Activated CD4-positive, alpha-beta T cell treated with anti-CD3 and anti-CD28 coated beads, Interleukin-2, amount 50 U/mL, for 24 hours (primary cell): ENCODE measurements around the gene ARID5A.
"Not testable (repeated sequence)": the region's sequence is repeated elsewhere in the genome, so short reads cannot be mapped to it uniquely, and the experiment has no call there.

ENCODE experiments used
- DNase-seq, 2 donors: peaks; one replicate each; pipeline ENCODE4 v3.0.0-alpha.2; 2020; ENCODE audit warnings: low read depth in 1 of 2, low spot score in 1 of 2

ARID5A gene

DNA sequence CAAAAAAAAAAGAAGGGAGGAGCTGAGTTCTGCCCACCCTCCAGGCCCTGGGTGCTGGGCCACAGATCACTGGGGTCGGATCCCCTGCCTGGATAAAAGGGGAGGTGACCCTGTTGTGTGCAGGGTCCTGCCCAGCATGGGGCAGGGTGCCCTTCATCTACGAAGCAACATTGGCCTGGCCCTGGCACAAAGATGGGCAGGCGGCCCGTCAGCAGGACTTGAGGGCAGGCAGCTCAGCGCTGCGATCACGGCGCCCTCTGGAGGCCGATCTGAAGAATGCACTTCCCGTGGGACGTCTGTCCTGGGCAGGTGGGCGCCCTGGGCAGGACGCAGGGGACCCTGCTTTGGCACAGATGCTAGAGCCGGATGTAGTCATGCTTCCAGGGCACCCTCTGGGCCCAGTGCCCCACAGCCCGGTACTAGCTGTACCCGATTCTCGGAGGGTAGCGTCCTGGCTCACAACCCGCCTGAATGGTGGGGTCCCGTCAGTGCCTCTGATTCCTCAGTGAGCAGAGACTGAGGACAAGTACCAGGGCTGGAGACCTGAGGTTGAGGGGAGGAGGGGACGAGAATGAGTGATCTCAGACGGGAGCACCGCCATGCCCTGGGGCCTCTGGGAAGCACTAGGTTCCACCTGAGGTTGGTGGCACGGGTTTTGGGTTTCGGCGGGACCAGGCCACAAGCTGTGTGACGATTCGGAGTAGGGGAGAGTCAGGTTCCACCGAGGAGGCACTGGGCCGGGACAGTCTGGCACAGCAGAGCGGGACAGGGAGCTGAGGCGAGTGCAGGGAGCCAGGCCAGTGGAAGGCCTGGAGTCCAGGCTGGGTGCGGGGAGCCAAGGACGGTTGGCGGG is 18.0 kb downstream of the ARID5A start:
- DNase-seq = peak; percentile 27 to 60

DNA sequence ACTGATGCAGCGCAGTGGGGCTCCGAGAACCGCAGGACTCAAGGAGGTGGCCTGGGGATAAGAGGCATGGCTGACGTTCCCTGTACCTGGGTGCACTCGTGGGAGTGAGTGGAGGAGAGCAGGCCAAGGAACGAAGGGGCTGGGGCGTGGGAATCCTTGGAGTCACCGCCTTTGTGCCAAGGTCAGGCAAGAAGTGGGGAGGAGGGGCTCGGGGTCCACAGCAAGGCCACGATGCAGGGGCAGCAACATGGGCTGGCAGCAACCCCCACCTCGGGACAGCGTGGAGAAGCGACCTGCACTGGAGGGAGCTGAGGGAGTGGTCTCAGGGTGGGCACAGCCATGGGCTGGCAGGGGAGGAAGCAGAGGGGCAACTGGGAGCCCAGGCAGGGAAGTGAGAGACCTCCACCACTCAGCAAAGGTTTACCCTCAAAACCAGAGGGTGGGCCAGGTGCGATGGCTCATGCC is 18.6 kb downstream of the ARID5A start:
- DNase-seq = no peak

DNA sequence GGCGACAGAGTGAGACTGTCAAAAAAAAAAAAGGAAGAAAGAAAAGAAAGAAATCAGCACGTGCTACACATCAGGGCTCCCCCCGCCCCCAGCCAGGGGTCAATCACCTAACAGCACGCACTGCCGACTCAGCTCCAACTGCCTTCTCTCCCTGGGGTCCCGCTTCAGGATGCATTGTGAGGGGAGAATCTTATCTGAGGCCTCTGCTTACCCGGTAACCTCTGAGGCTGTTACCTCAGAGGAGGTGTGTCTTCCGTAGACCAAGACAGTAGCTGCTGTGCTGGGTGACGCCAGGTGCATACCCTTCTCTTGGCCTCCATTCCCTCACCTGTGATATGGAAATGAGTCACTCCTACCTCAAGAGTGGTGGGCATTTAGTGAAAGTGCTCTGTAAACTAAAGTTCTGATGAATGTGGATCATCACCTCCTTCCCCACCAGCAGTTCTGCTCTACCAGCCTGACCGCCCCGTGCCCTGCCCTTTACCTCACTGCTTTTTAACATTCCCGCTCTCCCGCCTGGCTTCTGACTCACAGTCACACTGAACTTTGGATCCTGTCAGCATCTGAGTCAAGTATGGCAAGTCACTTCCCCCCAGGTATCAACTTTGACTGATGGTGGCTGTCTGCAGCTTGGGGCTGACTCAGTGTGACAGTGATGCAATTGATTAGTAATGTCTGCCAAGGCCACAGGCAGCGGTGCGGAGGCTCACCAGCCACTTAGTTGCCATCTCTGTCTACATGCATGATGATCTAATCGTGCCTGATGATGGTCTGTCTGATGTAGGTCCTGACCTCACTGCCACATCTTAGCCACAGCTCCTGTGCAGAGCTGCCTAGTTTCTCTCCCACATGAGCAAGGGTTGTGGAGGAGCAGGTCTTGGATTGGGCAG is 20.1 kb downstream of the ARID5A start:
- peak in 1 of 2 donors; percentile 51 for DNase-seq

DNA sequence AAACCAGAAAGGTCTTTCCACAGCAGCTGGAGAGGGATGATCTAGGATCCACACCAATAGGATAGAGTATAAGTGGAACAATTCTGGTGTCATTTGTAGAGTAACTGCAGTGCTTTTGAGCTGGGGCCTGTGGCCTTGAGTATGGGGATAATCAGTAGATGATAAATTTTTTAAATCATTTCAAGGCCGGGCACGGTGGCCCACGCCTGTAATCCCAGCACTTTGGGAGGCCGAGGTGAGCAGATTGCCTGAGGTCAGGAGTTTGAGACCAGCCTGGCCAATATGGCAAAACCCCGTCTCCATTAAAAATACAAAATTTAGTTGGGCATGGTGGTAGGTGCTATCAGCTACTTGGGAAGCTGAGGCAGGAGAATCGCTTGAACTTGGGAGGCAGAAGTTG is 20.9 kb downstream of the ARID5A start:
- not testable (repeated sequence) for DNase-seq

DNA sequence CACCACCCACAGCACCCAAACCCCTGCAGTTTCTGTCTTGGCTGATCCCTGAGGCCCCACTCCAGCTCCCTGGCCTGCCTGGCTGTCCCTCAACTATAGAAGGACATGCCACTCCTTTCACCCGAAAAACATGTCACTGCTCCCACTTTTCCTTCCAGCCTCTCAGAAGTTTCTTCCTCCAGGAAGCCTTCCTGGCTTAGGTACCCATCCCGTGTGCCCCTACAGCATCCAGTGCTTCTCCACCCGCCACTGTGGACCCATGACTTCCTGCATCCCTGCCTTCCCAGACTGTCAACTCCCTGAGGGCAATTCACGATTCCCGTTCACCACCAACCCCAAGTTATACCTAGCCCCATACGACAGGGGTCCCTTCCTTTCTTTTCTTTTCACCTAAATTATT is 21.5 kb downstream of the ARID5A start:
- DNase-seq = no peak

- no peak for DNase-seq
Observed at GRCh38 chr2:96558485-96558884, 21.9 kb downstream of the ARID5A start.

DNA sequence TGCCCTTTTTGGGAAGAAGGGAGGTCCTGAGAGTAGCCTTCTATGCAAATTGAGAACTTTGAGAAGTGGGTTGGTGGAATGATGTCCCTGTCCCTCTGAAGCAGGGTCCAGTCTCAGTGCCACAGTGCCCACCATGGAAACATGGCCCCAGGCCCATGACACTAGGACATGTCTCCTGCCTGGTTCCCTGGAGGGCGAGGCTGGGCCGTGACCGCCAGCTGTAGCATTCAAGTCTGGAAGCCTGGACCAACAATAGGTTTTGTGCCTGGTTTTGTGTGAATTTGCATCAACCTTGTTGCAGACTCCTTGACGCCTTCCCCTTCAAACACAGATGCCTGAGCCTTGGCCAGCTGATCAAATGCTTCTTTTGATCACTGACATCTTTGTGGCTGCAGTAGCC is 27.5 kb downstream of the ARID5A start:
- DNase-seq = no peak

GRCh38 chr2:96564563-96564962 is 28.0 kb downstream of the ARID5A start:
- DNase-seq = no peak

DNA sequence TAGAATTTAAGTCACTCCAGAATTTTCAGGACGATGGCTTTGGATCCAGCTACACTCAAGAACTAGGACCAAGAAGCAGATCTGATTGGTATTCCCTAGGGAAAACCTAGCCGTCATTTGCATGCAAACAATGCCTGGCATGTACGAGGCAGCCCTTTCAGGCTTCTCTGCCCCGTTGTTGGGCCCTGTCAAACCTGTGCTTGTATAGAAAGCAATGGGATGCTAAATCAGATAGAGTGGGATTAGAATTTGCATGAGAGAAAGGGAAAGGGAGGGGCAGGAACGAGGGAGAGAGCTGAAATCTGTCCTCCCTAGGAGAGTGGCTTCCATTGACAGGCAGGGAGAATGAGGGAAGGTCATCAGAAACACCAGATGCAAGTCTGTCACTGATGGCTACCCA is 28.6 kb downstream of the ARID5A start:
- no peak for DNase-seq

GRCh38 chr2:96568094-96568493 is 31.5 kb downstream of the ARID5A start:
- DNase-seq = no peak

DNA sequence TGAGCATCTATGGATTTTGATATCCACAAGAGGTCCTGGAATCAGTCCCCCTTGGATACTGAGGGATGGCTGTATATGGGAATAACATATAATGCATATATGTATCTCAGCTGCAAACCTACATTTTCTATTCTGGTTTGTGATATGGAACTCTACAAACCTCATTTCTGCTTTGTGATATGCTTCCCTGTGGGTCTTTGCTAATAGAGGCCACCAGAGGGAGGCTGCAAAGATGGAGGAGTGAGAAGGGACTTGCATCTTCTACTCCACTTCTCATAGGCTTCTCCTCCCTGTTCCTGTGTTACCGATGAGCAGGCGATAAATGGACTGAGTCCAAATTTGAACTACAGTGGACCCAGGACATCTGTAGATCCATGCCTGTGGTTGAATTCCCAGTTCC is 37.8 kb downstream of the ARID5A start:
- no peak for DNase-seq

GRCh38 chr2:96575785-96576456 is 39.4 kb downstream of the ARID5A start:
- DNase-seq = no peak

DNA sequence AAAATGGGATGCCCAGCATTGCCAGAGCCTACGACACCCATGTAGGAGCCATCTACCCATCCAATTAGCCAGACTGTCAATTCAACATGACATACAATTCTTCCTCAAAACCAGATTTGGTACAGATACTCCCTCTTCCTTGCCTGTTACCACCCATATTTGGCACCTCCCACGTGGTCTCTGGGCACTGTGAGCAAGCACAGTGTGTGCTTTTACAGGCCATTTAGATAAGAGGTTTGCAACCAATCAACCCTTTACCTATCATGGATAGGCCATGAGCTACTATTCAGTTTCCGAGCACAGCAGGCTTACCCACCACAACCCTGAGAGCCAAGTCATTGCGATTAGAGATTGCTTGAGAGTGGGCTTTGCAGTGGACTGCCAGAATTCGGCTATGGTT is 40.9 kb downstream of the ARID5A start:
- no peak for DNase-seq

GRCh38 chr2:96578731-96579130 is 42.2 kb downstream of the ARID5A start:
- no peak for DNase-seq

DNA sequence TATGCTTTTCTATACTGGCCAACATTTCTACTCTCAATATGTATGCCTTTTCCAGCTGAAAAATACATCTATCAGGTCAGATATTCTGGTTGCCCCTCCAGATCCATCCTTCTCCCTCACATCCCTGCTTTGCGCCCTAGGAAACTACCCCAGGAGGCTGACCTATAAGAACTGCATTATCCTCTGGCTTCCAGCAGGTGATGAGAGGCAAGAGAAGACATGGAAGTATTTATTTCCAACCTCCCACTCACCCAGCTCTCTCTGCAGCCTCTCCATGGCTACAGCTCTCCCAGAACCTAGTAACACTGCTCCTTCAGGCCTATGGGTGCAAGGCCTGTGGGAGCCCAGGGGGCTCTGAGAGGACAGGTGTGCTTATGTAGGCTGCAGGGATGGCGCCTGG is 42.9 kb downstream of the ARID5A start:
- no peak for DNase-seq

GRCh38 chr2:96580771-96581170 is 44.2 kb downstream of the ARID5A start:
- no peak for DNase-seq

DNA sequence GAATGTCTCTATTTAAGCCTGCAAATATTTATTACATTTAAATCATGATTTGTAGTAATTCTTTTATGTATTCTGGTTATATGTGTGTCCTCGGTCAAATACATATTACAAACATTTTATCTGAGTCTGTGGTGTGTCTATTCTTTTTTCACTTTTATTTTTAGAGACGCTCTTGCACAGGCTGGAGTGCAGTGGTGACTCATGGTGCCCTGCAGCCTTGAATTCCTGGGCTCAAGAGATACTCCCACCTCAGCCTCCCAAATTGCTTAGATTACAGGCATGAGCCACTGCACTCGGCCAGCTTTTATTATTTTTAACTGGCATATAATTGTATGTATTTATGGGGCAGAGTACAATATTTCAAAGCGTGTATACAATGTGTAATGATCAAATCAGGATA is 47.5 kb downstream of the ARID5A start:
- no peak for DNase-seq

DNA sequence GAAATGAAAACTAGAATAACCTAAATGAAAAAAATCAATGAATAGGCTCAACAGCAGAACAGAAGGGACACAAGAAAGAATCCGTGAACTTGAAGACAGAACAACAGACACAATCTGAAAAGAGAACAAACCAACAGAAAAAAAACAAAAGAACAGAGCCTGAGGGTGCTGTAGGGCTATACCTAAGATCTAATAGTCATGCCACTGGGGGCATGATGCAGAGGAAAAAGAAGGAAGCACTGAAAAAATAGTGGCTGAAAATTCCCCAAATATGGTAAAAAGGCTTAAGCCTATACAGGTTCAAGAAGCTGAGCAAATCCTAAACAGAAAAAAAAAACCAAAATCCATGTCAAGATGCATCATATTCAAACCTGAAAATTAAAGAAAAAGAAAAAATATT is 51.3 kb downstream of the ARID5A start:
- no peak for DNase-seq

GRCh38 chr2:96591054-96591453 is 54.5 kb downstream of the ARID5A start:
- DNase-seq = no peak

- no peak for DNase-seq
Observed at GRCh38 chr2:96591494-96591893, 54.9 kb downstream of the ARID5A start.

GRCh38 chr2:96594282-96594681 is 57.7 kb downstream of the ARID5A start:
- no peak for DNase-seq
